Parathyroid adenoma (tissue), 2 donors: Measurements from ENCODE around the gene DNAJA1.

Experiments used
- H2AFZ ChIP-seq: fragments of 300-600 bp; sonication (generic); one replicate; pipeline ENCODE4 v1.7.0; 2017; ENCODE audit warnings: antibody characterized with exemption, mild to moderate bottlenecking
- H3K27ac ChIP-seq: fragments of 300-600 bp; sonication (generic); one replicate; pipeline ENCODE4 v1.7.0; 2017
- H3K27me3 ChIP-seq: fragments of 300-600 bp; sonication (generic); one replicate; pipeline ENCODE4 v1.7.0; 2017; ENCODE audit warnings: low read length; ENCODE audit not compliant: control insufficient read depth, insufficient read depth
- H3K36me3 ChIP-seq: fragments of 300-600 bp; sonication (generic); one replicate; pipeline ENCODE4 v1.7.0; 2017; ENCODE audit warnings: low read length; ENCODE audit not compliant: control insufficient read depth, insufficient read depth
- H3K4me1 ChIP-seq: fragments of 300-600 bp; sonication (generic); one replicate; pipeline ENCODE4 v1.7.0; 2017; ENCODE audit warnings: control low read depth
- H3K4me2 ChIP-seq: fragments of 300-600 bp; sonication (generic); one replicate; pipeline ENCODE4 v1.7.0; 2017; ENCODE audit warnings: low read length
- H3K4me3 ChIP-seq: fragments of 300-600 bp; sonication (generic); one replicate; pipeline ENCODE4 v1.7.0; 2017; ENCODE audit warnings: low read depth, low read length
- H3K79me2 ChIP-seq: fragments of 300-600 bp; sonication (generic); one replicate; pipeline ENCODE4 v1.7.0; 2017; ENCODE audit warnings: control low read depth
- H3K9ac ChIP-seq: fragments of 300-600 bp; sonication (generic); one replicate; pipeline ENCODE4 v1.7.0; 2017; ENCODE audit warnings: mild to moderate bottlenecking
- H3K9me3 ChIP-seq: fragments of 300-600 bp; sonication (generic); one replicate; pipeline ENCODE4 v1.7.0; 2017; ENCODE audit warnings: low read length; ENCODE audit not compliant: control insufficient read depth
- TF ChIP-seq, protein P1 (sequence below): fragments of 300-600 bp; sonication (generic); IDR thresholded peaks from one replicate; pipeline ENCODE4 v1.7.0; 2017; ENCODE audit warnings: antibody characterized with exemption, mild to moderate bottlenecking
- donor health status: primary hyperparathyroidism.

Gene DNAJA1

DNA sequence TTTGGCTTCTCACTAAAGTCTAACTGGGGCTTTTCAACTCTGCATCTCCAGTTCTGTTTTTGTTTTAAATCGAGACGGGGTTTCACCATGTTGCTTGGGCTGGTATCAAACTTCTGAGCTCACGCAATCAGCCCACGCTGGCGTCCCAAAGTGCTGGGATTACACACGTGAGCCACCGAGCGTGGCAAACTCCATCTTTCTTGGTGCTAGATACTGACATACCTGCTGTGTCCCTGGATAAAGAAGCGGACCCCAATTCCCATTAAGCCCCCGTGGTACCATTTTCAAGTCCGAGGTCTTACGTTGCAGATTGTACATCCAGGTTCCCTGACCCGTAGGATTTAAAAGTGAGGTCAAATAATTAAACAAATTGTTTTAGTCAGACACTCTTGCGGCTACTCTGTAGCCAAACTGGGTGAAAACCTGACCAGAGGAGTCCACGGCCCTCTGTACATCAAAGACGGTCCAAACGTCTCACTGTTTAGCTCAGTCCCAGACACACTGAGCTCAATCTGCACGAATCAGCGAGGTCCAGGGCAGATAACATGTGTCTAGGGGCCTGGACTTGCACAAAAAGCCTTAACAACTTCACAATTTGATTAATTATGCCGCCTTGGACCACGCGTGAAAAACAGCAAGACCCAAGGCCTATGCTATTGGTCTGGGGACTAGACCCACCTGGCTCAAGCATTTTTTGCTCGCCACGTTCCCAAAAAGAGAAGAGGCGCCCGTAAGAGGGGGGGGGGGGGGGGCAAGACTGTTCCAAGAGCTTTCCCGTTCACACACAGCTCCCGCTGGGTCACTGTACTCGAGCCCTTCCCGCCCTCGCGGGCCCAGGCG, 727 bp upstream of the DNAJA1 start:
- peak overlapping the region; percentile 19 for H3K9ac ChIP-seq
- H2AFZ ChIP-seq = peak overlapping the region; percentile 79
- no peaks in the 10 kb centered on the region for H3K27me3 ChIP-seq
- TF ChIP-seq, protein P1, sequence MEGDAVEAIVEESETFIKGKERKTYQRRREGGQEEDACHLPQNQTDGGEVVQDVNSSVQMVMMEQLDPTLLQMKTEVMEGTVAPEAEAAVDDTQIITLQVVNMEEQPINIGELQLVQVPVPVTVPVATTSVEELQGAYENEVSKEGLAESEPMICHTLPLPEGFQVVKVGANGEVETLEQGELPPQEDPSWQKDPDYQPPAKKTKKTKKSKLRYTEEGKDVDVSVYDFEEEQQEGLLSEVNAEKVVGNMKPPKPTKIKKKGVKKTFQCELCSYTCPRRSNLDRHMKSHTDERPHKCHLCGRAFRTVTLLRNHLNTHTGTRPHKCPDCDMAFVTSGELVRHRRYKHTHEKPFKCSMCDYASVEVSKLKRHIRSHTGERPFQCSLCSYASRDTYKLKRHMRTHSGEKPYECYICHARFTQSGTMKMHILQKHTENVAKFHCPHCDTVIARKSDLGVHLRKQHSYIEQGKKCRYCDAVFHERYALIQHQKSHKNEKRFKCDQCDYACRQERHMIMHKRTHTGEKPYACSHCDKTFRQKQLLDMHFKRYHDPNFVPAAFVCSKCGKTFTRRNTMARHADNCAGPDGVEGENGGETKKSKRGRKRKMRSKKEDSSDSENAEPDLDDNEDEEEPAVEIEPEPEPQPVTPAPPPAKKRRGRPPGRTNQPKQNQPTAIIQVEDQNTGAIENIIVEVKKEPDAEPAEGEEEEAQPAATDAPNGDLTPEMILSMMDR = no peak
- peak overlapping the region; percentile 96 for H3K27ac ChIP-seq
- no peaks in the 10 kb centered on the region for H3K36me3 ChIP-seq
- H3K4me3 ChIP-seq = peak overlapping the region; percentile 75
- no peaks in the 10 kb centered on the region for H3K9me3 ChIP-seq
- H3K4me1 ChIP-seq = peaks cover 6% of the 10 kb centered on the region
- H3K4me2 ChIP-seq = peak overlapping the region; percentile 89
- H3K79me2 ChIP-seq = peaks cover 21% of the 10 kb centered on the region

DNA sequence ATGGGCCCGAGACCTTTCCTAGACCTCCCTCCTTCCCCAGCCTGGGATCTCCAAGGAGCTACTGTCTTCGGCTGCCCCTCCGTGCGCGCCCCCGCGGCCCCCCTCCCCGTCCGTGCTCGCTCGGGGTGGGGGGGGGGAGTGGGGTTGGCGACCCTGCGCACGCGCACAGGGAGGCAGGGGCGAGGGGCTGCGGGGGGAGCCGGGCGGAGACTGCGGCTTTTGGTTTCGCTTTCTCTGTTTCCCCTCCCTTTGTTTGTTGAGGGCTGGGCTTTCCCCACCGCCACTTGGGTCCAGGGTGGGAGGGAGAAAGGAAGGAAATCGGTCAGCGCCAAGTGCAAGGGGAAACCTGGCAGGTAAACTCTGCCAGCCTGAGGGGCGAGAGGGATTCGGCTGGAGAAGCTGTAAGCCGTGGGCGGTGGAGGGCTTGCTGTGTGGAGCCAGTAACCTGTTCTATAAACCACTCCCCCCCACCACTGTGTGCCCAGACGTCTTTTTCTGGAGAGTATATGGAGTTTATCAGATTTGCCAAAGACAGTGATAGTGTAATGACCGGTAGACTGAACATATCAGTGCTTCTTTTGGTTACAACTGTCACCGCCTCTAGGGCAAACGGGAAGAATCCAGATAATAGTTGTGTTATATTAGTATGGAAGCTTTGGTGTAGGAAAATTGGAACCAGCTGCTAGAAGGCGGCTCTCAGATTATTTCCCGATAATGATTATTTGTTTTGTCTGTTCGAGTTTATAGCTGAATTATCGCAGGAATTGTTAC, 684 bp downstream of the DNAJA1 start:
- Histone ChIP-seq H2AFZ (peak overlapping the region; percentile 73), H3K9me3 (no peaks in the 10 kb centered on the region), H3K36me3 (no peaks in the 10 kb centered on the region), H3K4me2 (peak overlapping the region; percentile 60), H3K27me3 (no peaks in the 10 kb centered on the region), H3K27ac (peak overlapping the region; percentile 96), H3K4me3 (peak overlapping the region; percentile 75), H3K79me2 (peaks cover 21% of the 10 kb centered on the region), H3K4me1 (peaks cover 9% of the 10 kb centered on the region), H3K9ac (peak overlapping the region; percentile 91)
- TF ChIP-seq, protein P1 = no peak

DNA sequence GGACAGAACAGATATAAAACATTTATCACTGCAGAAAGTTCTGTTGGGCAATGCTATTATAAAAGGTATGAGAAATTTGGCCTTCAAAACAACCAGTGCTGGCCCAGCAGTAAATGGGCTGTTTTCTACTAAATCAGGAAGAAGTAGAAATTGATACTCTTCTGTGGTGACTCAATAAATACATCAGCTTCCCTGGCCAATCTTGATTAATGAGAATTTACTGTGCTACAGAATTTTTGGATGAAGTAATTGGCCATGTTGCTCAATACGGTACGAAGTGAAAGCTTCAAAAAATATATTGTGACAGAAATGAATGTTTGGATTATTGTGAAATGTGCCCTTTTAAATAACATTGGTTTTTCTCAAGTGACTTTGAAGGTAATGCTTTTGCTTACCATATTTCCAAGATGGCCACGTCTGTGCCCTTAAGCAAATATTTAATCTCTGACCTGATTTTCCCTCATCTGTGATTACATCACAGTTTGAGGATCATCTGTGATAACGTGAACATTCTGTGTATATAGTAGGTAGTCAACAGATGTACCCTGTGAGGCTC, 4.2 kb downstream of the DNAJA1 start:
- no peak overlapping the region for H2AFZ ChIP-seq
- H3K9me3 ChIP-seq = no peaks in the 10 kb centered on the region
- no peak overlapping the region for H3K4me3 ChIP-seq
- H3K27me3 ChIP-seq = no peaks in the 10 kb centered on the region
- TF ChIP-seq, protein P1 = no peak
- H3K36me3 ChIP-seq = no peaks in the 10 kb centered on the region
- H3K79me2 ChIP-seq = peaks cover 13% of the 10 kb centered on the region
- peaks cover 9% of the 10 kb centered on the region for H3K4me1 ChIP-seq
- H3K9ac ChIP-seq = no peak overlapping the region
- H3K27ac ChIP-seq = no peak overlapping the region
- no peak overlapping the region for H3K4me2 ChIP-seq

DNA sequence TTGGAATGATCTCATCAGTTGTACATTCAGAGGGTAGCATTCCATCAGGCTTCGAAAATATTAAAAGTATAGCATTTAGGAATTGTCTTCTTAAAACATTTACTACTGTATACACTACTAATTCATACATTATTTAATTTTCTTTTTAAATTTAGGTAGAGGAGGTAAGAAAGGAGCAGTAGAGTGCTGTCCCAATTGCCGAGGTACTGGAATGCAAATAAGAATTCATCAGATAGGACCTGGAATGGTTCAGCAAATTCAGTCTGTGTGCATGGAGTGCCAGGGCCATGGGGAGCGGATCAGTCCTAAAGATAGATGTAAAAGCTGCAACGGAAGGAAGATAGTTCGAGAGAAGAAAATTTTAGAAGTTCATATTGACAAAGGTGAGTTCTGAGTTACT, 5.2 kb downstream of the DNAJA1 start:
- Histone ChIP-seq H3K9ac (no peak overlapping the region), H3K27me3 (no peaks in the 10 kb centered on the region), H3K4me1 (peaks cover 9% of the 10 kb centered on the region), H3K27ac (no peak overlapping the region), H3K9me3 (no peaks in the 10 kb centered on the region), H3K36me3 (no peaks in the 10 kb centered on the region), H3K4me3 (no peak overlapping the region), H3K4me2 (no peak overlapping the region), H3K79me2 (peaks cover 12% of the 10 kb centered on the region), H2AFZ (no peak overlapping the region)
- TF ChIP-seq, protein P1 = no peak
